NT2/D1 (cell line): ENCODE results near the gene PIM1.

Experiments used
- YY1 ChIP-seq: IDR thresholded peaks from 2 replicates; pipeline ENCODE4 v1.6.1; 2011; ENCODE audit not compliant: insufficient read length, insufficient read depth
- ZNF274 ChIP-seq: IDR thresholded peaks from 2 replicates; pipeline ENCODE4 v1.6.1; 2011; ENCODE audit warnings: mild to moderate bottlenecking, low read depth, low read length

GRCh38 chr6:37125774-37126492 is 44.0 kb upstream of the PIM1 start:
- TF ChIP-seq YY1 (no peak), ZNF274 (no peak)
